GM19099 (cell line): ENCODE results near the gene MBD2.

Experiments
- POLR2A ChIP-seq: IDR thresholded peaks from 3 replicates; pipeline ENCODE4 v1.6.1; 2011; ENCODE audit warnings: low read depth; ENCODE audit not compliant: insufficient read length; ENCODE audit errors: extremely low read depth

The MBD2 gene

DNA sequence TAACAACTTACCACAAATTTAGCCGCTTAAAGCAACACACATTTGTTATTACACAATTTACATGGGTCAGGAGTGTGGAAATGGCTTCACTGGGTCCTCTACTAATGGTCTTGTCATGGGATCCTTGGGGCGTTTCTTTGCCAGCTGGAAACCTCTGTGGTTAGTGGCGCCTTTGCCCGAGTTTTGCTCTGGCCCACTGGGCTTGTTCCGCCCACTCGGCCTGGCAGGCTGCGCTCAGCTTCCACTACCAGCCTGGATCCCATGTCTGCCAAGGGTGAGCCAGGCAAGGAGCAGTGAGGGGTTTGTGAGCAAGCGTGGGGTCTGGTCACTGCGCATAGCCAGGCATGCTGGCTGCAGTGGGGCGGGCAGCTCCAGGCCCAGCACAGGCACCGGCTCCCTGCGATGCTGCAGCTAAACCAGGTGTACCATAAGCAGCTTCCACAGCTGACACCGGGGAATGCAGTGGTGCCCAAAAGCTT lies 16.2 kb upstream of the MBD2 start:
- TF ChIP-seq POLR2A: no peak

DNA sequence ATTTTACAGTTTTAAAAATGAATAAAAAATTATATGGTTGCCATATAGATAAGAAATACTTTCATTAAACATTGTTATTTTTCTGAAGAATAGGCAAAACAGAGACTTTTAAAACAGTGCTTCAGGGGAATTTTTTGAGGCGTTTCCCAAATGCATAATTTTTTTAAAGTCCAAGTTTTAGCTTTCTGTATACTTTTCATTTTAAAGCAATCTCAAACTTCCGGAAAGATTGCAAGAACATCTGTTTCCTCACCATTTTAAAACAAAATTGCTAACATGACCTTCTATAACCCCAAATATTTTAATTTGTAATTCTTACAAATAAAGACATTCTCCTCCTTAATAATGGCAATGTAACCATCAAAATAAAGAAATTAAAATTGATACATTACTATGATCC lies 15.1 kb upstream of the MBD2 start:
- TF ChIP-seq POLR2A: no peak

DNA sequence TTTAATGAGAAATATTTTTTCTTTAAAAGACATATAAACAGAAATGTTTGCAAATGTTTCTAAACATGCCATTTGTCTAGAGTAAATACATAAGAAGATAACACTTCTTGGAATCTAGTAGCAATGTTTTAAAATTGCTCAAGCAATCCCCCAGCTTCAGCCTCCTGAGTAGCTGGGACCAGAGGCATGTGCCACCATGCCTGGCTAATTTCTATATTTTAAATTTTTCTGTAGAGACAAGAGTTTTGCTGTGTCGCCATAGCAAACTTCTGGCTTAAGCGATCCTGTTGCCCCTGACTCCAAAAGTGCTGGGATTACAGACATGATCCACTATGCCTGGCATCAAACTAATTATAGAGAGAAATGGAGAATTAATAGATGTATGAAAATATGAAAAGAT lies 14.6 kb upstream of the MBD2 start:
- TF ChIP-seq POLR2A: no peak

DNA sequence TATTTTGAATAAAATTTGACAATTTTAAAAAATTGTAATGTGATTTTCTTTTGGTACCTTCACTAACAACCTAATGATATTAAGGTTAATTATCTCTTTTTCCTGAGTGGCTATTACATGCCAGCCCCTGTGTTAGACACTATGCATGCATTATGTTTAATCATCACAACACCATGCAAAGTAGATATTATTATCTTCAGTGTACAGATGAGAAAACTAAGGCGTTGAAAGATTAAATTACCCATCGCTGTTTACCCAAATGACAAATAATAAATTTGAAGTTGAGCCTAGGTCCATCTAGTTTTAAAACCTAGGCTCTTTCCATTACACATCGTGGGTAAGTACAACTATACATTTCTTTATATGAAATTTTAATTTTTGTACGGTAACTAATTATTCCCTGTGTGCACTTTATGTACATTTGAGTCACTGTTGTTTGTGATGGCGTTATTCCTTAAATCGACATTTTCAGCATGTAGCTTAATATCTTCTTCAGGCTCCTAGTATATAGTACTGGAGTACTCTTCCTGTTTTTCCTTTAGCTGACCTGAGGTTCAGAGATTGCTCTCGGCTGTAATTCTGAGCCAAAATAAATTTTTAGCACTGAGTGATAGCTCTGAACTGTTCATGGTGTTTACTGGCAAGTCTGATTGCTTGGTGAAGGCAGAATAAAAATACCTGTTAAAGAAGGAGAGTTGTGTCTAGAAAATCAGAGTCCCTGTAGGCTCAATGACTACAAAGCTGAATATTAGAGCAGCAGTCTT lies 13.9 kb upstream of the MBD2 start:
- TF ChIP-seq POLR2A: no peak

DNA sequence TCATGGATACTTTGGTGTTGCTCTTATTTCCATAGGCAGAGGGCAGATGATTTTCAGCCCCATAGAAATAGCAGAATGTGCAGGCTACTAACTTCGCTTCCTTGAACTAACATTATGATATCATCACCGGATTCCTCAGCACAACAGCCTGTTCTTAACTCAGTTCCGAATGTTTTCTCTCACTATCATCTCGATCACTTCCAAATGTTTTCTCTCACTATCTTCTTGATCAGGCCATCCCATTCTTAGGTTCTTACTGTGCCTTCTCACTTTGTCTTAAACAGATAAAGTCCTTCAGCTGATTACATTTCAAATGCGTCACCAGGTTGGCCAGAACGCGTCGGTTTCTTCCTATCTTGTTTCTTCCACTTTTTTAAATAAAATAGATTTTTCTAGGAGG lies 11.4 kb upstream of the MBD2 start:
- no peak for TF ChIP-seq POLR2A

DNA sequence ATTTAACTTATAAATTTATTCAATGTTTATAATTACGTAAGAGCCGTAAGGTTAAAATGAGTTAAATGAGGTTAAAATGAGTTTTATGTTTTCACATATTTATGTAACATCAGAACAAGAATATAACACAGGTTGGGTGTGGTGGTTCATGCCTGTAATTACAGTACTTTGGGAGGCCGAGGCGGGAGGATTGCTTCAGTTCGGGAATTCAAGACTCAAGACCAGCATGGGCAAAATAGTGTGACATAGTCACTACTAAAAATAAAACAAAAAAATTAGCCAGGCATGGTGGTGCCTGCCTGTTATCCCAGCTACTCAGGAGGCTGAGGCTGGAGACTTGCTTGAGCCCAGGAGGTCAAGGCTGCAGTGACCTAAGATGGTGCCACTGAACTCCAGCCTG lies 9.3 kb upstream of the MBD2 start:
- no peak for TF ChIP-seq POLR2A

DNA sequence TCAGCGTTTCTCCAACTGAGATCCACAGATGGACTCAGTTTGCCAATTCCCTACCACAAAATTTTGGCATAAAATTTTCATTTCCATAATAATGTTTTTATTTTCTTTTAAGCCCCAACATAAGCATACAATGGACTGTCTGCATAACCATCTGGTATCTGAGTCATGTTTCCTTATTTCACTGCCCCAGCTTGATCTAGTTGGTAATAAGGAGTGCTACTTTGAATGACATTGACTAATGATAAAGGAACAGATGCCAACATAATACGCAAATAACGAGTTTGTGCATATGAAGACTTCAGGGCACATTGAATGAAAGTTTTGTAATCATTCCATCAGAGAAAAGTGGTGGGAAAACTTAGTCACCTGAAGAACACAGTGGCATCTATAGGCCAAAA lies 8.8 kb upstream of the MBD2 start:
- no peak for TF ChIP-seq POLR2A

DNA sequence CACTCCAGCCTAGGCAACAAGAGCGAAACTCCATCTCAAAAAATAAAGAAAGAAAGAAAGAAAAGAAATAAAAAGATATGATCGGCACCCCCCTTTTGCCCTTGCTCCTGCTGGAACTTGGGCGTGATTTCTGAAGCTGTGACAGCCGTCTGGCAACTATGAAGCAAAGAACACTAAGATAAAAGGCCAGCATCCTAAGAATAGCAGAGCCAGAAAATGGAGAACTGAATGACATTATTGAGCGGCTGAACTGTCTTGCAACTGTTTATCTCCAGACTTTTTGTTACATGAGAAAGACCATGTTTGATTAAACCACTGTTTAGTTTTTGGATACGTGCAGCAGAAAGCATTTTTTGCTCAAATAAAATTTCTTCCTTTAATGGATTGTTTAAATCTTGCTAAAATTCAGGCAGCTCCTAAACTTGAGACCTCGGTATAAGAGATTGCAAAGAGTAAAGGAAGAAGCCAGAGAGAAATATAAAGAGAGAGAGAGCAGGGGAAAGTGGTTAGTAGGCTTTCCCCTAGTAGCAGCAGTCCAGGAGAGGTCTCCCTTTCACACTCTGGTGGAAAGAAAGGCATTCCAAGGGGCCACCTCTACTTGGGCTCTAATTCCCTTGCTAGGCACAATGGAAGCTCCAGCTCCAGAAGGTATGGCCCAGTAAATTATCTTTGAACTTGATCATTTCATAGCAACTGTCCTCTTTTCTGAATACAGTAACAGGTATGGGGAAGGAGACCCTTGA lies 8.2 kb upstream of the MBD2 start:
- TF ChIP-seq POLR2A: no peak

DNA sequence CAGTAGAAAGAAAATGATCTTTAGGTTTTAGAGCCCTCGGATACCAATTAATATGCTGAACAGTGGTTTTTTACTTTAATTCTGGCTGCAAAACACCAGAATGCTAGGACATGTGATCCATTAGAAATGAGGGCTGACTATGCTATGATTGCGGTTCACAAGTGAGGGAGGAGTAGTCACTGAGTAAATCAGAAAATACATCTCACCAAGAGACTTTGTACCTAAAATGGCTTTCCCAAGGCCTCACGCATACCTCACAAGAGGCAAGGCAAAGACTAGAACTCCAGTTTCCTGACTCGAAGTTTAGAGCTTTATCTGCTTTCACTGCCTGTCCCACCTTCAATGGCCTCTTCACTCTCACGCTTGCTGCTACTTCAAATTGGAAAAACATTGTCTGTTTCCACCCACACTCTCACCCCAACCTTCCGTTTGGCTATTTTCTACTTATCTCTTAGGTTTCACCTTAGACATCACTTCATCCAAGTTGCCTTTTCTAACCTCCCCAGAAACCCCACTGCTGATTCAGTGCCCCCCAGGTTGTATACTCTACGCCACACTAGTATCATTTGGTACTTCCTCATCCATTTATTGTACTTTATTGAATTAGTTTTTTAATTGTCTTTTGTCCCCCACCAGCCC lies 5.1 kb upstream of the MBD2 start:
- TF ChIP-seq POLR2A: no peak

DNA sequence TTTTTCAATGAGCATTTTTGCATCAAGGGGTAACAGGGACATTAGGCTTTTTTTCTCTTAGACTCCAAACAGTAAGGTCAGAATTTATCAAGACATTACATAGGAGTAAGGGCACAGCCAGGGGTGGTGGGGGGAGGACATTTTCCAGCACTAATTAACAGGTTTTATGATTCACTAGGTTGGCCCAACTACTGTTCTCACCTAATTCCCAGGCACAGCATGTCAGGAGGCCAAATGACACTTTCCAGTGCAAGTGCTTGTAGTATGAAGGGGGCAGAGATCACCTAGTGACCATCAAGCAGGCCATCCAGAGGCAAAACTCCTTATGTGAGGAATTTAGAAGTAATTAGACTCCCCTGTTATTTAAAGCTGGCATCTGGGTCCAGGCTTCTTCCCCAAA lies 3.9 kb upstream of the MBD2 start:
- TF ChIP-seq POLR2A: no peak

DNA sequence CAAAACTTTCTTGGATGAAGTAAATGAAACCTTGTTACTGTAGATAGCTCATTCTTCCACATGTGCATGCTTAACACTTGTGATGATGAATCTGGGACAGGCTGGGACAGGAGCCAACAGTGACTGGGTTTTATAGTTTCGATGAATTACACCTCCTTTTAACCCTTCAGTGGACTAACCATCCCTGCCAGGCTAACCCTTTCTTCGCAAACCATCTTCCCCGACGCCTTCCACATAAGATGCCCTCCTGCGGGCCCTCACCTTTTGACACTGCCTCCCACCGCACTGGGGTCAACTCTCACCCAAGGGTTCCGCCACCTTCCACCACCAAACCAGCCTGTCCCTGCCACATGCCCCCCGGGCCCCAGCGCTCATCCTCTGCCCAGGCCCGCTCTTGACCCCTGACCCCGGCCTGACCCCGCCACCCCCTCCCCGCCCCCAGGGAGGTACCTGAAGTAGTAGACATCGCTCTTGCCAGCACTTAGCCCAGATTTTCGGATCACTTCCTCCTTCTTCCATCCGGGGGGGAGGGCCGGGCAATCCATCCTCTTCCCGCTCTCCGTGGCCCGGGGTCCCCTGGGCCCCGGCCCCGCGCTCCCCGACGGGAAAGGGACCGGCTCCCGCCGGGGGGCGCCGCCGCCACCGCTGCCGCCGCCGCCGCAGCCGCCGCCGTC lies 764 bp downstream of the MBD2 start:
- no peak for TF ChIP-seq POLR2A

DNA sequence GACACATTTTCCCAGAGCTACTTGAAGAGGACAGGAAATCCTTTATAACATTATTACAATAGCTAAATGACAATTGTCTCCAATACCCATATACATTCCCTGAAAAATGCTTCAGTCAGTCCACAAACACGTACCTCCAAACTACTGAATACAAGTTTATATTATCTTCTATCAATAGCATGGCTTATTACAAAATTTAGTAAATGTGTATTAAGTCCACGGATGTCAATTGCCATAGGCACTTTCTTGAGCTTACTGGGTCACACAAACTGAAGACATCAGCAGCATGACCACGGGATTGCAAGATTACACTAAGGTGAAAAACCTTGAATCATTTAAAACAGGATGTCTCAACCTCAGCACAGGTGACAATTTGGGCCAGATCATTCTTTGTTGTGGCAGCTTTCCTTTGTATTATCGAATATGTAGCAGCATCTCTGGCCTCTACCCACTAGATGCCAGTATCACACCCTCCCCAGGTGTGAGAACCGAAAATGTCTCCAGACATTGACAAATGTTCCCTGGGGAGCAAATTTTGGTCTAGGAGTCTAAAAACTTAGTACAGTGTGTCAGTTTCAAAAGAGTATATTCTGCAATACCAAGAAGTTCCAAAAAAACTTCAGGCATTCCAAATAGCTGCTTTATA lies 1.4 kb downstream of the MBD2 start:
- no peak for TF ChIP-seq POLR2A

DNA sequence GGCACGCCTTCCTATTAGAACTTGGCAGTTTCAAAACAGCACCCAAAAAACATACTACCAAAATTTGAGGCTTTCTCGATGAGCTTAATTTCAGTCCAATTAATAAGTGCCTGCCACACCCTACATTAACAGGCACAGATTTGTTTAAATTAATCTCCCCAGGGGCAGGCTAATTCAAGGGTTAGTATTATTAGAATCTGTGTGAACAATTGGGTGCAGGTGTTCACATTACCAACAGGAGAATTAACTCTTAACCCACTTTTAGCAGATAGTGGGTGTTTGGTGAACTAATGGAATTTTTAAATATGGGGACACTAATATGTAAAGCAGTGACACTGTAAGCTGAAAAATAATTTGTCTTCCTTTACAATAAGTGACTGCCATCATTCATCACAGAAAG lies 4.1 kb downstream of the MBD2 start:
- no peak for TF ChIP-seq POLR2A

DNA sequence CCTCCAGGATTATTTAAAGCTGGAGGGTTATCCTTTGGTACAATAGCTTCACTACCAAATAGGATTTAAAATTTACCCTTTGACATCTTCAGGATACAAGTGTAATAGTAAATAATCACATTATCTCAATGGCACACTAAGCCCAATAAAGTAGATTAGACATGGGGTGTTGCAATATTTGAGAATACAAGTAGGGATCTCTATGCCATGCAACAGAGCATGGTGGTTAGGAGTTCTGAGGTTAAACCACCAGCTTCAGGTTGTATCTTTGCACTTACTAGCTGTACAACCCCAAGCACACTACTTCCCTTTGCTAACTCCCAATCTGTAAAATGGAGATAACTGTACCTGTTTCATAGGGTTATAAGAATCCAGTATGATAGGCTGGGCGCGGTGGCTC lies 6.2 kb downstream of the MBD2 start:
- TF ChIP-seq POLR2A: no peak

DNA sequence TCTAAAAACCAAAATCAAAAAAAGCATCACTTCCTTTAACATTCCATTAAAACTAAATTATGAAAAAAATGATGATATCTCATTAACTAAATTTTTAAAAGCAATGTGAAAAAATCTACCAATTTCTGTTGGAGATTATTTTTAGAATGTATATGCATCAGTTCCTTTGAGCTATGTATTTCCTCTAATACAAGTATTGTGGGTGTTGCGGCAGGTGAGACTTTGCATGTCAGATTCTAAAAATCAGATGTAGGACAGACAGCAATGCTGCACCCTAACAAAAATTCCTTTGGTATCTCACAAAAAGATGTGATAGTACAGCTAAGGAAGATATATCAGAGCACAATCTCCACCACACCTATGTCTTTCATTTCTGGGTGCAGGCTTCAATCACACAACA lies 6.8 kb downstream of the MBD2 start:
- no peak for TF ChIP-seq POLR2A
